Liver (tissue), 9 donors: ENCODE data around the gene FAM200C. TPM values are rescaled to one million over a fixed set of nuclear protein-coding genes. Genes with fewer than 3 reads are reported as not detected.

Source experiments
- DNase-seq: peaks from one replicate; pipeline ENCODE4 v3.0.0-alpha.2; 2017; ENCODE audit warnings: low spot score
- H3K27ac ChIP-seq, 2 donors: one replicate each; pipeline ENCODE4 v1.7.0; 2013; ENCODE audit warnings: inconsistent platforms in 2 of 2, low read length in 2 of 2, control low read depth in 1 of 2, low read depth in 1 of 2, mild to moderate bottlenecking in 1 of 2
- H3K27me3 ChIP-seq, 4 donors: one replicate each; pipeline versions ENCODE4 v1.6.1 to v1.7.0; 2013; ENCODE audit warnings: low read length in 3 of 4, inconsistent platforms in 1 of 4, mild to moderate bottlenecking in 1 of 4, moderate library complexity in 1 of 4; ENCODE audit not compliant: control insufficient read depth in 4 of 4, insufficient read depth in 4 of 4
- H3K36me3 ChIP-seq, 4 donors: one replicate each; pipeline versions ENCODE4 v1.6.1 to v1.7.0; 2013; ENCODE audit warnings: low read length in 3 of 4, mild to moderate bottlenecking in 3 of 4, low read depth in 1 of 4, moderate library complexity in 1 of 4; ENCODE audit not compliant: control insufficient read depth in 4 of 4, insufficient read depth in 3 of 4
- H3K4me1 ChIP-seq, 4 donors: one replicate each; pipeline versions ENCODE4 v1.6.1 to v1.7.0; 2013; ENCODE audit warnings: low read length in 3 of 4, mild to moderate bottlenecking in 3 of 4, moderate library complexity in 1 of 4; ENCODE audit not compliant: control insufficient read depth in 4 of 4, insufficient read depth in 4 of 4
- H3K4me3 ChIP-seq, 3 donors: one replicate each; pipeline versions ENCODE4 v1.6.1 to v1.7.0; 2013; ENCODE audit warnings: low read length in 3 of 3, control low read depth in 1 of 3, low read depth in 1 of 3, mild to moderate bottlenecking in 1 of 3
- H3K9ac ChIP-seq, 2 donors: one replicate each; pipeline ENCODE4 v1.7.0; 2013; ENCODE audit warnings: low read length in 2 of 2, mild to moderate bottlenecking in 2 of 2, moderate library complexity in 2 of 2, control low read depth in 1 of 2, low read depth in 1 of 2
- H3K9me3 ChIP-seq, 4 donors: one replicate each; pipeline versions ENCODE4 v1.6.1 to v1.7.0; 2013; ENCODE audit warnings: low read length in 3 of 4; ENCODE audit not compliant: control insufficient read depth in 4 of 4
- EGR1 ChIP-seq, 2 donors: IDR thresholded peaks; 2 replicates each; pipeline ENCODE4 v1.6.1; 2016 to 2018; ENCODE audit warnings: antibody characterized with exemption in 2 of 2, low read depth in 2 of 2
- FOXA1 ChIP-seq: IDR thresholded peaks from 2 replicates; pipeline ENCODE4 v1.6.1; 2016; ENCODE audit warnings: antibody characterized with exemption
- FOXA2 ChIP-seq: IDR thresholded peaks from 2 replicates; pipeline ENCODE4 v1.6.1; 2016; ENCODE audit warnings: antibody characterized with exemption
- GABPA ChIP-seq, 2 donors: IDR thresholded peaks in 1 of 2; conservative IDR thresholded peaks in 1 of 2; 2 replicates each; pipeline ENCODE4 v1.6.1; 2016; ENCODE audit warnings: antibody characterized with exemption in 2 of 2, mild to moderate bottlenecking in 1 of 2, moderate library complexity in 1 of 2
- HNF4G ChIP-seq: IDR thresholded peaks from 2 replicates; pipeline ENCODE4 v1.6.1; 2016; ENCODE audit warnings: antibody characterized with exemption
- RAD21 ChIP-seq, 2 donors: IDR thresholded peaks; 2 replicates each; pipeline ENCODE4 v1.6.1; 2016; ENCODE audit warnings: antibody characterized with exemption in 2 of 2, mild to moderate bottlenecking in 2 of 2
- RXRA ChIP-seq, 2 donors: IDR thresholded peaks; 2 replicates each; pipeline ENCODE4 v1.6.1; 2017 to 2018; ENCODE audit warnings: antibody characterized with exemption in 2 of 2, mild to moderate bottlenecking in 1 of 2
- SP1 ChIP-seq: IDR thresholded peaks from 2 replicates; pipeline ENCODE4 v1.6.1; 2018; ENCODE audit warnings: antibody characterized with exemption, mild to moderate bottlenecking
- TAF1 ChIP-seq: conservative IDR thresholded peaks from 2 replicates; pipeline ENCODE4 v1.6.1; 2016; ENCODE audit warnings: antibody characterized with exemption, mild to moderate bottlenecking
- YY1 ChIP-seq: IDR thresholded peaks from 2 replicates; pipeline ENCODE4 v1.6.1; 2016; ENCODE audit warnings: antibody characterized with exemption, mild to moderate bottlenecking
- whole genome bisulfite sequencing: extraction: QIAGEN DNeasy Blood & Tissue Kit; methylation state at CpG from one replicate; pipeline ENCODE4 v1.1.7; 2013; 5-methylcytosine and 5-hydroxymethylcytosine counted together
- polyA plus RNA-seq, 2 donors: library from polyadenylated mRNA; stranded (reverse) in 1 of 2; unstranded in 1 of 2; fragments of 200-250 nt in 1 of 2; fragments of >200 nt in 1 of 2; fragmentation: Nextera tagmentation in 1 of 2; extraction: Ambion mirVana in 1 of 2; gene quantifications; one replicate each; pipeline versions ENCODE4 v1.2.1 to v1.2.3, GENCODE V29; 2013 to 2015
- total RNA-seq, 2 donors: library from RNA; depleted of rRNA; stranded (reverse); fragments of >200 nt; gene quantifications; one replicate each; pipeline ENCODE4 v1.2.3, GENCODE V29; 2014
- TF ChIP-seq, protein P1 (sequence below): IDR thresholded peaks from 2 replicates; pipeline ENCODE4 v1.6.1; 2016; ENCODE audit warnings: antibody characterized with exemption
- TF ChIP-seq, protein P2 (sequence below): IDR thresholded peaks from 2 replicates; pipeline ENCODE4 v1.6.1; 2016; ENCODE audit warnings: antibody characterized with exemption, mild to moderate bottlenecking
- TF ChIP-seq, protein P3 (sequence below): fragments of 150-350 bp; IDR thresholded peaks from 2 replicates; pipeline ENCODE4 v1.5.1; 2017; ENCODE audit warnings: improper control_type of control experiment, low read depth, low read length; ENCODE audit not compliant: missing input control
- TF ChIP-seq, protein P4 (sequence below): IDR thresholded peaks from 2 replicates; pipeline ENCODE4 v1.6.1; 2016; ENCODE audit warnings: antibody characterized with exemption
- TF ChIP-seq, protein P5 (sequence below): IDR thresholded peaks from 2 replicates; pipeline ENCODE4 v1.6.1; 2016; ENCODE audit warnings: antibody characterized with exemption
- donor health status: healthy.
- donor health status: healthy.
- donor health status: healthy.
- donor health status: healthy.
- donor health status: healthy.

FAM200C gene
- total and polyA plus RNA-seq, 4 donors = 0.57 to 2.9 (median 1.3) TPM

DNA sequence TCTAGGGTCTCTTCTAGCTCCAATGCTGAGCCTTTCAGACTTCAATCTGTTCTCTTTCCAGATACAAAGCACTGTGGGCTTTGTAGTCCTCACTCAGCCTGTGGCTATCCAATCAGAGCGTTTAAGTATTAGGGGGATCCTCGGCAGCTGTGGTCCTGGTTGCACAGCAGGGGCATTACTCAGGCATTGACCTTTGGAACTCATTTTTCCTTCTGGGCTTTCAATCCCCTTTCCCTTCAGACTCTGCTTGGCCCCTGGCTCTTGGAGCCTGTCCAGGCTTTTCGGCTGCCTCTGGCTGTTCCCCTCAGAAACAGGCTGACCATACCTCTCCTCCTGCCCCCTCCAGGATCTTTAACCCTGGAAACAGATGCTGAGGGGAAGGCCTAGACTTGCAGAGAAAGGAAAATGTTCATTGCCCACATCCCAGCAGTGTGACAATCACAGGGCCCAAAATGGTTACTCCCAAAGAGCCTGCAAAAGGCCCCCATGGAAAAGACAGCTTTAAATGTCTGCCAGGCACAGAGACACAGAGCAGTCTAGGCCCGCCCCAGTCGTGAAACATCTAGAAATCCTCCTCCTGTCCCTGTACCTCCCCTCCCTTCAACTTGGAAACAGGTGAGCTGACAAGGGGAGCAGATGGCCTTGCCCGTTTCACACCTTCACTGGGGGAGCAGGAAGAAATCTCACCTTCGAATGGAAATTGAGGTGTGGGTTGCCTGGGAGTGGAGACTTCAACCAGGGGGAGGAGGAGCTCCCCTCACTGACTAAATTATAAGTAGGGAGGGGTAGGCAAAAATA lies 43.1 kb downstream of the FAM200C start (continued):
- TF ChIP-seq EGR1 (IDR thresholded peaks at IDR 0.05; ENCODE audit: low read depth in 2 of 2) (no peak), TAF1 (no peak)

DNA sequence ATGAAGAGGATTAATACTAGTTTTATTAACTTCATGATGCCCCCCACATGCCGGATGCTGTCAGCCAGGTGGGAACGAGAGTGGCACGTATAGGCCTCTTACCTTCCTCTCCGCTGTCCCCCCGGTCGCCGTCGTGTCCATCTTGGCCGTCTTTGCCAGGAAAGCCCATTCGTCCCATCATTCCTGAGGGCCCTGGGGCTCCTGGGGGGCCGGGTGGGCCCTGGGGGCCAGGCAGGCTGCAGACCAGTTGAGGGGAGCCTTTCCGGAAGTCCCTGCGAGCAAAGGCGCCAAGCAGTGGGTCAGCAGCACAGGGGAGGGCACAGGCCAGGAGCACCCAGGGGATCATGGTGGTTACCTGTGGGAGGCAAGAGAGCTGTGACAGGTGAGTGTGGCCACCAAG lies 45.2 kb downstream of the FAM200C start:
- Histone ChIP-seq H3K36me3 (no peaks in the 10 kb centered on the region), H3K27me3 (peaks cover 0 to 4% (median 0%) of the 10 kb centered on the region in 4 donors), H3K4me1 (no peaks in the 10 kb centered on the region), H3K9me3 (no peaks in the 10 kb centered on the region), H3K9ac (no peak overlapping the region), H3K27ac (no peak overlapping the region), H3K4me3 (no peak overlapping the region)
- no peak for DNase-seq
- WGBS = 92% methylated on average over 14 of the region's 14 CpGs
- TF ChIP-seq, protein P1, sequence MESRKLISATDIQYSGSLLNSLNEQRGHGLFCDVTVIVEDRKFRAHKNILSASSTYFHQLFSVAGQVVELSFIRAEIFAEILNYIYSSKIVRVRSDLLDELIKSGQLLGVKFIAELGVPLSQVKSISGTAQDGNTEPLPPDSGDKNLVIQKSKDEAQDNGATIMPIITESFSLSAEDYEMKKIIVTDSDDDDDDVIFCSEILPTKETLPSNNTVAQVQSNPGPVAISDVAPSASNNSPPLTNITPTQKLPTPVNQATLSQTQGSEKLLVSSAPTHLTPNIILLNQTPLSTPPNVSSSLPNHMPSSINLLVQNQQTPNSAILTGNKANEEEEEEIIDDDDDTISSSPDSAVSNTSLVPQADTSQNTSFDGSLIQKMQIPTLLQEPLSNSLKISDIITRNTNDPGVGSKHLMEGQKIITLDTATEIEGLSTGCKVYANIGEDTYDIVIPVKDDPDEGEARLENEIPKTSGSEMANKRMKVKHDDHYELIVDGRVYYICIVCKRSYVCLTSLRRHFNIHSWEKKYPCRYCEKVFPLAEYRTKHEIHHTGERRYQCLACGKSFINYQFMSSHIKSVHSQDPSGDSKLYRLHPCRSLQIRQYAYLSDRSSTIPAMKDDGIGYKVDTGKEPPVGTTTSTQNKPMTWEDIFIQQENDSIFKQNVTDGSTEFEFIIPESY = no peak
- no peak for TF ChIP-seq TAF1
- no peak for TF ChIP-seq HNF4G
- no peak for TF ChIP-seq EGR1 (IDR thresholded peaks at IDR 0.05; ENCODE audit: low read depth in 2 of 2)
- no peak for TF ChIP-seq FOXA2
- TF ChIP-seq GABPA (IDR thresholded peaks at IDR 0.05 in 1 of 2, conservative IDR thresholded peaks at IDR 0.05 in 1 of 2) = no peak
- TF ChIP-seq RAD21 (IDR thresholded peaks at IDR 0.05) = no peak
- TF ChIP-seq, protein P2, sequence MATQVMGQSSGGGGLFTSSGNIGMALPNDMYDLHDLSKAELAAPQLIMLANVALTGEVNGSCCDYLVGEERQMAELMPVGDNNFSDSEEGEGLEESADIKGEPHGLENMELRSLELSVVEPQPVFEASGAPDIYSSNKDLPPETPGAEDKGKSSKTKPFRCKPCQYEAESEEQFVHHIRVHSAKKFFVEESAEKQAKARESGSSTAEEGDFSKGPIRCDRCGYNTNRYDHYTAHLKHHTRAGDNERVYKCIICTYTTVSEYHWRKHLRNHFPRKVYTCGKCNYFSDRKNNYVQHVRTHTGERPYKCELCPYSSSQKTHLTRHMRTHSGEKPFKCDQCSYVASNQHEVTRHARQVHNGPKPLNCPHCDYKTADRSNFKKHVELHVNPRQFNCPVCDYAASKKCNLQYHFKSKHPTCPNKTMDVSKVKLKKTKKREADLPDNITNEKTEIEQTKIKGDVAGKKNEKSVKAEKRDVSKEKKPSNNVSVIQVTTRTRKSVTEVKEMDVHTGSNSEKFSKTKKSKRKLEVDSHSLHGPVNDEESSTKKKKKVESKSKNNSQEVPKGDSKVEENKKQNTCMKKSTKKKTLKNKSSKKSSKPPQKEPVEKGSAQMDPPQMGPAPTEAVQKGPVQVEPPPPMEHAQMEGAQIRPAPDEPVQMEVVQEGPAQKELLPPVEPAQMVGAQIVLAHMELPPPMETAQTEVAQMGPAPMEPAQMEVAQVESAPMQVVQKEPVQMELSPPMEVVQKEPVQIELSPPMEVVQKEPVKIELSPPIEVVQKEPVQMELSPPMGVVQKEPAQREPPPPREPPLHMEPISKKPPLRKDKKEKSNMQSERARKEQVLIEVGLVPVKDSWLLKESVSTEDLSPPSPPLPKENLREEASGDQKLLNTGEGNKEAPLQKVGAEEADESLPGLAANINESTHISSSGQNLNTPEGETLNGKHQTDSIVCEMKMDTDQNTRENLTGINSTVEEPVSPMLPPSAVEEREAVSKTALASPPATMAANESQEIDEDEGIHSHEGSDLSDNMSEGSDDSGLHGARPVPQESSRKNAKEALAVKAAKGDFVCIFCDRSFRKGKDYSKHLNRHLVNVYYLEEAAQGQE = no peak
- TF ChIP-seq SP1 = no peak

DNA sequence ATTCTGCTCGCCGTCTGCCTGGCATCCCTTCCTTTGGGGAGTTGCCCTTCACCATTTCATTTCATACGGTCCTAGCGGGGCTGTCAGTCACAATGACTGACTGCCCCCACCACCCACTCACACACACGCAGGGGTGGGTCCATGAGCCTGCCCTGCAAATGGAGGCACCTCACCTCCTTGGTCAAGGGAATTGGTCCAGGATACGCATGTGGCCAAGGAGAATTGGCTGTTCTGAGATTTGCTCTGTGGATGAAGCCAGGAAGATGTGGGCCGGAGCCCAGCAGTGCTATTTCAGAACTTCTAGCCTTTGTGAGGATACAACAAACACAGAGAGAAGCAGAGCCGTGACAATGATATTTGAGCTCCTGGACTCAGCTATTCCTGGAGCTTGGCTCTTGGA lies 46.5 kb downstream of the FAM200C start:
- no peak for DNase-seq
- H3K27me3 ChIP-seq = peaks cover 0 to 4% (median 0%) of the 10 kb centered on the region in 4 donors
- WGBS = 93% methylated on average over 8 of the region's 8 CpGs
- no peak overlapping the region for H3K27ac ChIP-seq
- no peaks in the 10 kb centered on the region for H3K36me3 ChIP-seq
- no peak overlapping the region for H3K4me3 ChIP-seq
- H3K9ac ChIP-seq = no peak overlapping the region
- no peak for TF ChIP-seq FOXA1
- TF ChIP-seq RXRA (IDR thresholded peaks at IDR 0.05) = no peak
- TF ChIP-seq FOXA2 = no peak
- TF ChIP-seq, protein P3, sequence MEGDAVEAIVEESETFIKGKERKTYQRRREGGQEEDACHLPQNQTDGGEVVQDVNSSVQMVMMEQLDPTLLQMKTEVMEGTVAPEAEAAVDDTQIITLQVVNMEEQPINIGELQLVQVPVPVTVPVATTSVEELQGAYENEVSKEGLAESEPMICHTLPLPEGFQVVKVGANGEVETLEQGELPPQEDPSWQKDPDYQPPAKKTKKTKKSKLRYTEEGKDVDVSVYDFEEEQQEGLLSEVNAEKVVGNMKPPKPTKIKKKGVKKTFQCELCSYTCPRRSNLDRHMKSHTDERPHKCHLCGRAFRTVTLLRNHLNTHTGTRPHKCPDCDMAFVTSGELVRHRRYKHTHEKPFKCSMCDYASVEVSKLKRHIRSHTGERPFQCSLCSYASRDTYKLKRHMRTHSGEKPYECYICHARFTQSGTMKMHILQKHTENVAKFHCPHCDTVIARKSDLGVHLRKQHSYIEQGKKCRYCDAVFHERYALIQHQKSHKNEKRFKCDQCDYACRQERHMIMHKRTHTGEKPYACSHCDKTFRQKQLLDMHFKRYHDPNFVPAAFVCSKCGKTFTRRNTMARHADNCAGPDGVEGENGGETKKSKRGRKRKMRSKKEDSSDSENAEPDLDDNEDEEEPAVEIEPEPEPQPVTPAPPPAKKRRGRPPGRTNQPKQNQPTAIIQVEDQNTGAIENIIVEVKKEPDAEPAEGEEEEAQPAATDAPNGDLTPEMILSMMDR = no peak
- TF ChIP-seq GABPA (IDR thresholded peaks at IDR 0.05 in 1 of 2, conservative IDR thresholded peaks at IDR 0.05 in 1 of 2) = no peak
- TF ChIP-seq, protein P4, sequence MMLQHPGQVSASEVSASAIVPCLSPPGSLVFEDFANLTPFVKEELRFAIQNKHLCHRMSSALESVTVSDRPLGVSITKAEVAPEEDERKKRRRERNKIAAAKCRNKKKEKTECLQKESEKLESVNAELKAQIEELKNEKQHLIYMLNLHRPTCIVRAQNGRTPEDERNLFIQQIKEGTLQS = no peak
- TF ChIP-seq, protein P5, sequence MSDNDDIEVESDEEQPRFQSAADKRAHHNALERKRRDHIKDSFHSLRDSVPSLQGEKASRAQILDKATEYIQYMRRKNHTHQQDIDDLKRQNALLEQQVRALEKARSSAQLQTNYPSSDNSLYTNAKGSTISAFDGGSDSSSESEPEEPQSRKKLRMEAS = no peak
- no peak for TF ChIP-seq RAD21 (IDR thresholded peaks at IDR 0.05)
- TF ChIP-seq YY1 = no peak
- H3K9me3 ChIP-seq = no peaks in the 10 kb centered on the region
- H3K4me1 ChIP-seq = no peaks in the 10 kb centered on the region
